Activated naive CD4-positive, alpha-beta T cell treated with anti-CD3 and anti-CD28 coated beads, Interleukin-2, amount 10 ng/mL, durations not matched to agents 7 days and 5 days (primary cell): ENCODE data around the gene SRF.
A peak's percentile ranks its signal among the peaks of the same experiment; 100 is the strongest.
"Not testable (repeated sequence)": the region's sequence is repeated elsewhere in the genome, so short reads cannot be mapped to it uniquely, and the experiment has no call there.

Source experiments
- CTCF ChIA-PET: fragments of 350-600 bp; sonication (Branson Sonifier 250); formaldehyde crosslinking; loops from one replicate; lab custom pipeline; 2021; ENCODE audit warnings: antibody characterized with exemption; lab: Charles Lee
- DNase-seq: peaks from one replicate; pipeline ENCODE4 v3.0.0-alpha.2; 2020
- H3K27ac Mint-ChIP-seq: one replicate; pipeline ENCODE4 v1.8.0; 2021; ENCODE audit warnings: mild to moderate bottlenecking, moderate library complexity, mixed read lengths
- H3K27me3 Mint-ChIP-seq: one replicate; pipeline ENCODE4 v1.8.0; 2021; ENCODE audit warnings: mild to moderate bottlenecking, mixed read lengths
- H3K36me3 Mint-ChIP-seq: one replicate; pipeline ENCODE4 v1.8.0; 2021; ENCODE audit warnings: mixed read lengths
- H3K4me1 Mint-ChIP-seq: one replicate; pipeline ENCODE4 v1.8.0; 2021; ENCODE audit warnings: mixed read lengths
- H3K4me3 Mint-ChIP-seq: one replicate; pipeline ENCODE4 v1.8.0; 2021; ENCODE audit warnings: mild to moderate bottlenecking, moderate library complexity, mixed read lengths
- H3K9me3 Mint-ChIP-seq: one replicate; pipeline ENCODE4 v1.8.0; 2021; ENCODE audit warnings: mixed read lengths

SRF gene

GRCh38 chr6:43139973-43140372, 31.1 kb upstream of the SRF start:
- DNase-seq, H3K27ac Mint-ChIP-seq, H3K36me3 Mint-ChIP-seq, H3K4me3 Mint-ChIP-seq, H3K27me3 Mint-ChIP-seq, CTCF ChIA-PET, H3K9me3 Mint-ChIP-seq: not testable (repeated sequence)
- peaks cover 17% of the 10 kb centered on the region for H3K4me1 Mint-ChIP-seq

GRCh38 chr6:43141644-43142043, 29.4 kb upstream of the SRF start:
- peaks cover 17% of the 10 kb centered on the region for H3K4me1 Mint-ChIP-seq
- H3K27me3 Mint-ChIP-seq: peaks cover 19% of the 10 kb centered on the region
- CTCF ChIA-PET: interaction anchor here (2.7 to 2.9 kb wide), 2 partner anchors 121 to 241 kb away, joined by 12 to 28 read pairs; partner anchors contain the start of gene RRP36
- DNase-seq: no peak
- no peaks in the 10 kb centered on the region for H3K36me3 Mint-ChIP-seq
- no peaks in the 10 kb centered on the region for H3K9me3 Mint-ChIP-seq
- H3K27ac Mint-ChIP-seq: no peak overlapping the region
- H3K4me3 Mint-ChIP-seq: no peak overlapping the region

- CTCF ChIA-PET: interaction anchor here (2.0 to 2.9 kb wide), 3 partner anchors 33 to 241 kb away, joined by 6 to 28 read pairs (median 12); partner anchors contain the start of gene RRP36
- Mint-ChIP-seq H3K36me3 (no peaks in the 10 kb centered on the region), H3K4me3 (no peak overlapping the region), H3K4me1 (peaks cover 17% of the 10 kb centered on the region), H3K9me3 (no peaks in the 10 kb centered on the region), H3K27me3 (peaks cover 21% of the 10 kb centered on the region), H3K27ac (no peak overlapping the region)
- no peak for DNase-seq
Measured at GRCh38 chr6:43142101-43142500, 29.0 kb upstream of the SRF start.

DNA sequence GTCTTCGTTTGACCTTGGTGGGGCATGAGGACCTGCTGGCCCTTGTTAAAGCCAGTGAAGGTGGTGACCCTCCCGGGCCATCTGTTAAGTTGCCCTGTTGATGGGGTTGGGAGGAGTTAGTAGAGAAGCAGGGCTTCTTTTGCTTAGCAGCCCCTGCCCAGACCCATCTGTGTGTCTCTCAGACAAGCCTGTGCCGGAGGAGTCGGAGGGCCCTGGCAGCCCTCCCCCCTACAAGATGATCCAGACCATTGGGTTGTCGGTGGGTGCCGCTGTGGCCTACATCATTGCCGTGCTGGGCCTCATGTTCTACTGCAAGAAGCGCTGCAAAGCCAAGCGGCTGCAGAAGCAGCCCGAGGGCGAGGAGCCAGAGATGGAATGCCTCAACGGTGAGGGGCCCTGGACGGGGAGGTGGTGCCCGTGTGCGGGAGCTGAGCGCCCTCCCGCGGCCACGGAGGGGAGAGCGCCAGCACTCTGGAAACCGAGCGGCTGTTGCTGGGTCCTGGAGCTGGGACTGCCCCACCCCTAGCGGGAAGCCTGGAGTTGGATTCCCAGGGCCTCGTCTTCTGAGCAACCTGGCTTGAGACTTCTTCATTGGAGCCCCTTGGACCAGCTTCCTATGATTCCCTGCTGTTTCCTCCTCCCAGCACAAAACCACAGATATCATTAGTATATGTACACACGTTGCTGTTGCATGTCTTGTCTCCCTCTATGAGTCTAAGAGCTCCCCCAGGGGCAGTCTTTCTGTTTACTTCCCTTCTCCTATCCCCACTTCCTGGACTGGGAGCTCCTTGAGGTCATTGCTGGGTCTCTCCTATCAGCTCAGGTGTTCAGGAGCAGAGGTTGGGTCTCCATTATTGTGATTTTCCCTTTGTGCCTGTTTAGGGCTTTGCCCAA, 27.6 kb upstream of the SRF start:
- H3K36me3 Mint-ChIP-seq: no peaks in the 10 kb centered on the region
- H3K27ac Mint-ChIP-seq: no peak overlapping the region
- CTCF ChIA-PET: interaction anchor here (0.6 to 2.9 kb wide), 54 partner anchors 9 to 1015 kb away, joined by 3 to 28 read pairs (median 4); partner anchors contain the start of genes CNPY3, PPP2R5D, RPL7L1 and RRP36
- no peak overlapping the region for H3K4me3 Mint-ChIP-seq
- peak; percentile 83 for DNase-seq
- H3K4me1 Mint-ChIP-seq: peaks cover 17% of the 10 kb centered on the region
- H3K9me3 Mint-ChIP-seq: no peaks in the 10 kb centered on the region
- H3K27me3 Mint-ChIP-seq: peaks cover 27% of the 10 kb centered on the region

DNA sequence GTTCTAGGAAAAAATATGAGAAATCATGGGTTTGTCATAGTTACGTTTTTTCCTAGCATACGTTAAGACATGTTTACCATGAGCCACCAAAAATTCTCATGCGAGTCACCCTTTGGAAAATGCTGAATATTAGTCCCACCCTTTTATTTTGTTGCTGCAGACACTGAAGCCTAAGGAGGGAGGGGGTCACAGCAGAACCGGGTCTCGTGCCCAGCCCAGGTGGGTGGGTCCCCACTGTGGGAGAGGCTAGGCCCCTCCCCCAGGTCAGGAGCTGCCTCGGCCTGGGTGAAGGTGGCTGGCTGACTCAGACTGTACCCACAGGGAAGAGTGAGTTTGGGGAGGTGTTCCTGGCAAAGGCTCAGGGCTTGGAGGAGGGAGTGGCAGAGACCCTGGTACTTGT, 26.2 kb upstream of the SRF start:
- Mint-ChIP-seq H3K27ac (no peak overlapping the region), H3K9me3 (no peaks in the 10 kb centered on the region), H3K36me3 (no peaks in the 10 kb centered on the region), H3K27me3 (peaks cover 28% of the 10 kb centered on the region), H3K4me3 (no peak overlapping the region), H3K4me1 (peaks cover 17% of the 10 kb centered on the region)
- no peak for DNase-seq
- CTCF ChIA-PET: interaction anchor here (2.4 kb wide), 1 partner anchor 235 kb away, joined by 18 read pairs; no protein-coding TSS in a partner anchor

DNA sequence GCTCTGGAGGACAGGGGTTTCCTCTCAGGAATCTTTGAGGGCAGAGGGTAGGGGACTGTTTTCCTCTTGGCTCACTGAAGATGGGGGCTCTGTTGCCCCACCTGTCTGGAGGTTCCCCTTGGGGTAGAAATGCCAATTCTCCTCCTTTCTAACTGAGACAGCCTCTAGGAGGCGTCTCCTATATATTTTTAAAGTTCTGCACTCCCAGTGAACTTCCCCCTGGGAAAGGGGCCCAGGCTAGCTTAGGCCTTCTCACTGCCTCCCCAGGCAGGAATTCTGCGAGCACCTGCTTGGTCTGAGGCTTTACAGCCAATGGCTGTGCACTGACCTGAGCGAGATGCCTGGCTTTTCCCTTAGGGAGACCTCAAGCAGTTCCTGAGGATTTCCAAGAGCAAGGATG, 24.8 kb upstream of the SRF start:
- H3K27me3 Mint-ChIP-seq: peaks cover 29% of the 10 kb centered on the region
- DNase-seq: no peak
- H3K4me3 Mint-ChIP-seq: no peak overlapping the region
- no peaks in the 10 kb centered on the region for H3K9me3 Mint-ChIP-seq
- H3K4me1 Mint-ChIP-seq: peaks cover 17% of the 10 kb centered on the region
- CTCF ChIA-PET: interaction anchor here (1.3 to 1.5 kb wide), 2 partner anchors 245 to 246 kb away, joined by 3 to 6 read pairs; no protein-coding TSS in a partner anchor
- no peaks in the 10 kb centered on the region for H3K36me3 Mint-ChIP-seq
- H3K27ac Mint-ChIP-seq: no peak overlapping the region

DNA sequence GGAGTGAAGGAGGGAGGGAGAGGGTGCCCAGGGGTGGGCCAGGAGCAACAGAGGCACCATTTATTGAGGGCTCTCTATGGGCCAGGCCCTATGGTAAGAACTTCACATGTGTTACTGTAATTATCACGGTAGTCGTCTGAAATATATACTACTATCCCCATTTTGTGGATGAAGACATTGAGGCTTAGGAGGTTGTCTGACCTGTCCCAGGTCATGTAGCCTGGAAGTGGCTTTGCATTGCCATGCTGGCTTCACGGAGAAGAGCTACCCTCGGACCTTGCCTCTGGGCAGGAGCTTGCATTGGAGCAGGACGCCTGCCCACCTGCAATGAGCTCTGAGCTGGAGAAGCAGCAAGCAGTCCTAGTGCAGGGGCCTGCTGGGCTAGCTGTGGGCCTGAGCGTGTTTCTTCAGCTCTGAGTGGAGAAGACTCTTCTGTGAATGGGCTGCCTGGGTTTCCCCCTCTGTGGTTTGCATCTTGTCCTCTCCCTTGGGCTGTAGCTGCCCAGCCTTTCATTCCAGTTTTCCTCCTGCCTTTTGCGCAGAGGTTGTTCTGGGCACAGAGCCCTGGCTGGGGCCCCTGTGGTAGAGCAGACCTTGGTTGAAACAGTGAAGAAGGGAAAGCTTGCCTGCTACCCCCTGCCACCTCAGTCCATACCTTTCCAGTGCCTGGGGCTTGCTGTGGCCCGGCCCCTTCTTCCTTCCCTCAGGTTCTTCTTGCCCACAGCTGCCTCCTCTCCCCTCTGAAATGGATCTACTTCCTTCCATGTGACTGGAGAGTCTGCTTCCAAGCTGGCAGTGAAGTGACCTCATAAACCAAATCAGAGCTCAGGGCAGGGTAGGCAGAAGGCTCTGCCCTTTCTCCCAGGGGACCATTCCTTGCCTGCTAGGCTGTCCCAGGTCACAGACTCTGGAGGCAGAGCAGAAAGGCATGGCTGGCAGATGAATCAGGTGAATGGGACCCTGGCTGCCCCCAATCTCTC, 24.1 kb upstream of the SRF start:
- no peaks in the 10 kb centered on the region for H3K36me3 Mint-ChIP-seq
- peaks cover 26% of the 10 kb centered on the region for H3K27me3 Mint-ChIP-seq
- H3K4me3 Mint-ChIP-seq: no peak overlapping the region
- CTCF ChIA-PET: interaction anchor here (1.0 to 1.5 kb wide), 4 partner anchors 17 to 247 kb away, joined by 3 to 6 read pairs (median 3); no protein-coding TSS in a partner anchor
- DNase-seq: no peak
- peaks cover 17% of the 10 kb centered on the region for H3K4me1 Mint-ChIP-seq
- H3K9me3 Mint-ChIP-seq: no peaks in the 10 kb centered on the region
- H3K27ac Mint-ChIP-seq: no peak overlapping the region

- H3K27ac Mint-ChIP-seq: no peak overlapping the region
- H3K9me3 Mint-ChIP-seq: no peaks in the 10 kb centered on the region
- H3K4me3 Mint-ChIP-seq: no peak overlapping the region
- CTCF ChIA-PET: interaction anchor here (1.0 to 1.5 kb wide), 3 partner anchors 16 to 246 kb away, joined by 3 to 6 read pairs (median 3); no protein-coding TSS in a partner anchor
- H3K36me3 Mint-ChIP-seq: no peaks in the 10 kb centered on the region
- H3K27me3 Mint-ChIP-seq: peaks cover 26% of the 10 kb centered on the region
- DNase-seq: no peak
- H3K4me1 Mint-ChIP-seq: peaks cover 10% of the 10 kb centered on the region
Measured at GRCh38 chr6:43147691-43148477, 23.2 kb upstream of the SRF start.

- H3K9me3 Mint-ChIP-seq: no peaks in the 10 kb centered on the region
- H3K4me3 Mint-ChIP-seq: no peak overlapping the region
- H3K4me1 Mint-ChIP-seq: no peaks in the 10 kb centered on the region
- CTCF ChIA-PET: no interaction called here
- H3K27ac Mint-ChIP-seq: no peak overlapping the region
- no peak for DNase-seq
- peaks cover 26% of the 10 kb centered on the region for H3K27me3 Mint-ChIP-seq
- H3K36me3 Mint-ChIP-seq: no peaks in the 10 kb centered on the region
Measured at GRCh38 chr6:43149265-43149664, 21.8 kb upstream of the SRF start.

- DNase-seq: no peak
- CTCF ChIA-PET: no interaction called here
- Mint-ChIP-seq H3K4me3 (no peak overlapping the region), H3K27ac (no peak overlapping the region), H3K36me3 (no peaks in the 10 kb centered on the region), H3K9me3 (no peaks in the 10 kb centered on the region), H3K27me3 (peaks cover 24% of the 10 kb centered on the region), H3K4me1 (no peaks in the 10 kb centered on the region)
Measured at GRCh38 chr6:43150051-43150751, 20.9 kb upstream of the SRF start.

DNA sequence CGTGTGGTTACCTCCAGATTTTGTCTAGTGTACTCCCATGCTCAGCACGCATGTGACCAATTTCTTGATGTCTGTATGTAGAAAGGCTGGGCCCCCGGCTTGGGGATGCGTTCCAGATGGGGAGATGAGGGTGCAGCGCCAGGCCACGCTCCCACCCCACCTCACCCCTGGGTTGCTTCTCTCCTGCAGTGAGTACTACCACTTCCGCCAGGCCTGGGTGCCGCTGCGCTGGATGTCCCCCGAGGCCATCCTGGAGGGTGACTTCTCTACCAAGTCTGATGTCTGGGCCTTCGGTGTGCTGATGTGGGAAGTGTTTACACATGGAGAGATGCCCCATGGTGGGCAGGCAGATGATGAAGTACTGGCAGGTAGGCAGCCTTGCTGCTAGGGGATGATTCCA, 11.5 kb upstream of the SRF start:
- Mint-ChIP-seq H3K36me3 (no peaks in the 10 kb centered on the region), H3K27ac (no peak overlapping the region), H3K4me1 (no peaks in the 10 kb centered on the region), H3K27me3 (peaks cover 19% of the 10 kb centered on the region), H3K9me3 (no peaks in the 10 kb centered on the region), H3K4me3 (no peak overlapping the region)
- CTCF ChIA-PET: no interaction called here
- DNase-seq: no peak

DNA sequence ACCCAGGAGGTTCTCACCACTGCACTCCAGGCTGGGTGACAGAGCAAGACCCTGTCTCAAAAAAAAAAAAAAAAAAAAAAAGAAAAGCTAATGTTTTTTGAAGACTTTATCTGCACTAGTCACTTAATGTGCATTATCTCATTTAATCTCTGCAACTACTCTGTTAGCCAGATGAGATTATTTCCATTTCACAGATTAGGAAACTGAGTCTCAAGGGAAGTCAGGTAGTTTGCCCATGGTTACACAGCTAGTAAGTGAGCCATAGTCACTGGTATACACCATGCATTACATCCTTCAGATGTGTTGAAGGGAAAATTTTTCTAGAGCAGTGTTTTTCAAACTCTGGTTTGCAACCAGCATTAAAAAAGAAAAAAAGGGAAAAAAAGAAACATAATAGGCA, 7.2 kb upstream of the SRF start:
- Mint-ChIP-seq H3K27ac (no peak overlapping the region), H3K36me3 (no peaks in the 10 kb centered on the region), H3K27me3 (peaks cover 27% of the 10 kb centered on the region), H3K9me3 (no peaks in the 10 kb centered on the region), H3K4me3 (no peak overlapping the region), H3K4me1 (no peaks in the 10 kb centered on the region)
- no peak for DNase-seq
- CTCF ChIA-PET: interaction anchor here (0.8 to 1.2 kb wide), 2 partner anchors 17 to 344 kb away, joined by 3 read pairs; no protein-coding TSS in a partner anchor
